Fibroblast of lung (primary cell): ENCODE results near the gene CHRNA9.

ENCODE experiments used
- EZH2 ChIP-seq: IDR thresholded peaks from 2 replicates; pipeline ENCODE4 v1.5.1; 2012; ENCODE audit warnings: low read length, control low read depth, mild to moderate bottlenecking; ENCODE audit errors: missing control alignments
- TF ChIP-seq, protein P1 (sequence below), 2 donors: IDR thresholded peaks in 1 of 2; conservative IDR thresholded peaks in 1 of 2; 1 replicate in 1 of 2; 2 replicates in 1 of 2; pipeline ENCODE4 v1.5.1; 2011 to 2012; ENCODE audit warnings: low read length in 2 of 2, control low read depth in 1 of 2, inconsistent platforms in 1 of 2, low read depth in 1 of 2, mild to moderate bottlenecking in 1 of 2

DNA sequence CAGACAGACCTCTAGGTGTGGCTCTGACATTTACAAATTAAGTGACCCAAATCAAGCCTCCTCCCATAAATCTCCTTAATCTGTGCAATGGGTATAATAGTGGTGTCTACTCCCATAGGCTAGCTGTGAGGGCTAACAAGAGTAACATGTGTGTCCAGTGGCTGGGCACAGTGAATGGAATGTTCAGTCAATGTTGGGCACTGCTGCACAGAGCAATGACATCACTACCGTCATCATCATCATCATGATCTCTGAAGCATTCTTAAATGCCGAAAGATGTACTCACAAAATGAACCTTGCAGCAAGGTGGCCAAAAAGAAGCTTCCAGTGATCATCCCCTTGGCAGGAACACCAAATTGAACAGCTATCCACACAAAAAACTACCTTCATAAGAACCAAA is 43.5 kb downstream of the CHRNA9 start:
- no peak for TF ChIP-seq EZH2
- TF ChIP-seq, protein P1, sequence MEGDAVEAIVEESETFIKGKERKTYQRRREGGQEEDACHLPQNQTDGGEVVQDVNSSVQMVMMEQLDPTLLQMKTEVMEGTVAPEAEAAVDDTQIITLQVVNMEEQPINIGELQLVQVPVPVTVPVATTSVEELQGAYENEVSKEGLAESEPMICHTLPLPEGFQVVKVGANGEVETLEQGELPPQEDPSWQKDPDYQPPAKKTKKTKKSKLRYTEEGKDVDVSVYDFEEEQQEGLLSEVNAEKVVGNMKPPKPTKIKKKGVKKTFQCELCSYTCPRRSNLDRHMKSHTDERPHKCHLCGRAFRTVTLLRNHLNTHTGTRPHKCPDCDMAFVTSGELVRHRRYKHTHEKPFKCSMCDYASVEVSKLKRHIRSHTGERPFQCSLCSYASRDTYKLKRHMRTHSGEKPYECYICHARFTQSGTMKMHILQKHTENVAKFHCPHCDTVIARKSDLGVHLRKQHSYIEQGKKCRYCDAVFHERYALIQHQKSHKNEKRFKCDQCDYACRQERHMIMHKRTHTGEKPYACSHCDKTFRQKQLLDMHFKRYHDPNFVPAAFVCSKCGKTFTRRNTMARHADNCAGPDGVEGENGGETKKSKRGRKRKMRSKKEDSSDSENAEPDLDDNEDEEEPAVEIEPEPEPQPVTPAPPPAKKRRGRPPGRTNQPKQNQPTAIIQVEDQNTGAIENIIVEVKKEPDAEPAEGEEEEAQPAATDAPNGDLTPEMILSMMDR (conservative IDR thresholded peaks at IDR 0.05 in 1 of 2, IDR thresholded peaks at IDR 0.05 in 1 of 2; ENCODE audit: low read depth in 1 of 2, low read length in 2 of 2): no peak
